ENCODE data around the gene SLC9A9. TPM values are rescaled to one million over a fixed set of nuclear protein-coding genes. Genes with fewer than 3 reads are reported as not detected.

Gene SLC9A9
- total and polyA plus RNA-seq, 2 of the 8 experiments (the other 6 are each of a cell fraction or from before 2014, with no cell fraction given): 0.48 to 1.1 TPM

GRCh38 chr3:143597774-143598652 is 250.3 kb downstream of the SLC9A9 start:
- Histone ChIP-seq H3K4me1 (replicated peaks in 1 of 4; ENCODE audit: control insufficient read depth in 3 of 4, insufficient read depth in 4 of 4, low read length in 3 of 4) (peaks cover 5 to 20% (median 14%) of the 10 kb centered on the region in 4 experiments), H2BK5ac (ENCODE audit: low read depth, low read length) (no peak overlapping the region), H3K4me2 (ENCODE audit: insufficient read depth in 1 of 2, low read depth in 2 of 2, low read length in 2 of 2) (0 out of 4 replicates have a peak overlapping the region, but pooled peaks of 1 of the 2 experiments have one; percentile 11), H3K79me1 (ENCODE audit: low read depth, low read length) (no peaks in the 10 kb centered on the region), H3K56ac (replicated peaks; ENCODE audit: insufficient read length, low read depth, low read length) (no peak overlapping the region), H3K23me2 (ENCODE audit: low read depth, low read length) (no peaks in the 10 kb centered on the region), H3K27me3 (replicated peaks in 1 of 4; ENCODE audit: control insufficient read depth in 3 of 4, extremely low read depth in 1 of 4, insufficient read depth in 3 of 4, low read length in 3 of 4) (no peaks in the 10 kb centered on the region), H3K4ac (replicated peaks; ENCODE audit: insufficient read length, low read depth, low read length) (no peak overlapping the region), H2BK15ac (ENCODE audit: low read length) (no peak overlapping the region), H4K8ac (ENCODE audit: extremely low read depth, insufficient read depth, low read length) (no peak overlapping the region), H3K9ac (replicated peaks in 1 of 4; ENCODE audit: extremely low read depth in 1 of 4, low read depth in 3 of 4, low read length in 3 of 4) (no peak overlapping the region), H2AK5ac (ENCODE audit: low read depth, low read length) (no peak overlapping the region), H3K9me3 (ENCODE audit: insufficient read depth in 2 of 2, low read depth in 1 of 2, low read length in 1 of 2) (no peaks in the 10 kb centered on the region), H4K20me1 (replicated peaks in 1 of 2; ENCODE audit: control insufficient read depth in 1 of 2, insufficient read depth in 2 of 2, low read length in 2 of 2) (no peaks in the 10 kb centered on the region), H3K23ac (ENCODE audit: insufficient read length) (no peak overlapping the region), H3K27ac (ENCODE audit: low read depth, low read length) (no peak overlapping the region), H4K5ac (ENCODE audit: insufficient read length, low read depth, low read length) (no peak overlapping the region), H3K79me2 (ENCODE audit: control insufficient read depth in 1 of 2, insufficient read depth in 2 of 2, low read length in 2 of 2) (no peaks in the 10 kb centered on the region), H3K14ac (ENCODE audit: insufficient read length) (no peak overlapping the region), H2BK12ac (ENCODE audit: low read depth, low read length) (no peak overlapping the region), H3K4me3 (ENCODE audit: extremely low read depth in 1 of 4, insufficient read depth in 2 of 4, low read depth in 3 of 4, low read length in 4 of 4) (no peak overlapping the region), H2BK120ac (replicated peaks; ENCODE audit: low read depth, low read length) (no peak overlapping the region), H2BK20ac (ENCODE audit: low read length) (no peak overlapping the region), H3K18ac (ENCODE audit: extremely low read depth, low read length) (no peak overlapping the region), H4K91ac (replicated peaks; ENCODE audit: insufficient read length, low read length) (no peak overlapping the region), H2AFZ (ENCODE audit: low read length) (no peak overlapping the region), H3K36me3 (ENCODE audit: control insufficient read depth in 2 of 4, insufficient read depth in 4 of 4, low read length in 3 of 4) (no peaks in the 10 kb centered on the region)
- CTCF ChIA-PET (ENCODE audit: partially characterized antibody): interaction anchor here (0.5 to 2.4 kb wide), 16 partner anchors 8 to 447 kb away, joined by 3 to 10 read pairs (median 4); no protein-coding TSS in a partner anchor
- FAIRE-seq (no peak), DNase-seq (ENCODE audit: low read depth in 1 of 2, low spot score in 2 of 2) (no peak)
- WGBS, 2 experiments (ENCODE audit: extremely low coverage in 1 of 2, insufficient coverage in 1 of 2, insufficient read length in 1 of 2, insufficient replicate concordance in 2 of 2, low coverage in 1 of 2, low lambda C conversion rate in 2 of 2, missing lambda C conversion rate in 1 of 2): 84% methylated on average over 17 of the region's 17 CpGs; no CpG with 5 or more reads in 1 of the 2 experiments
- POLR2A ChIA-PET (ENCODE audit: partially characterized antibody): interaction anchor here (0.6 to 1.0 kb wide), 2 partner anchors 38 to 55 kb away, joined by 3 read pairs; no protein-coding TSS in a partner anchor
- TF ChIP-seq RXRA (IDR thresholded peaks at IDR 0.05; ENCODE audit: insufficient read depth, low read depth, low read length) (no peak), JUND (IDR thresholded peaks at IDR 0.05; ENCODE audit: low read length) (no peak), JUN (IDR thresholded peaks at IDR 0.05; ENCODE audit: low read depth, low read length) (no peak), GTF2F1 (IDR thresholded peaks at IDR 0.05; ENCODE audit: borderline replicate concordance, low read depth, low read length) (no peak), EZH2 (IDR thresholded peaks at IDR 0.05; ENCODE audit: low read depth, low read length, severe bottlenecking) (no peak), BACH1 (IDR thresholded peaks at IDR 0.05; ENCODE audit: low read length) (no peak), CHD1 (IDR thresholded peaks at IDR 0.05; ENCODE audit: low read depth, low read length) (no peak), FOSL1 (IDR thresholded peaks at IDR 0.05; ENCODE audit: insufficient read depth, low read depth, low read length) (no peak), ZNF274 (IDR thresholded peaks at IDR 0.05; ENCODE audit: borderline replicate concordance, extremely low read depth, low read length) (no peak), SP1 (IDR thresholded peaks at IDR 0.05; ENCODE audit: low read depth, low read length) (no peak), CBX5 (IDR thresholded peaks at IDR 0.05; ENCODE audit: low read depth, low read length) (no peak), SP2 (IDR thresholded peaks at IDR 0.05; ENCODE audit: low read length) (no peak), EGR1 (IDR thresholded peaks at IDR 0.05; ENCODE audit: borderline replicate concordance, low read depth, low read length) (no peak)
